Measurements from ENCODE around the gene PPP4R3A. TPM values are rescaled to one million over a fixed set of nuclear protein-coding genes. Genes with fewer than 3 reads are reported as not detected.
A peak's percentile ranks its signal among the peaks of the same experiment; 100 is the strongest.

Gene PPP4R3A
- total RNA-seq, 1 experiment from 2014 or later: 124 TPM

GRCh38 chr14:91501951-91502930, 7.9 kb downstream of the PPP4R3A start (continued):
- TF ChIP-seq, protein P1, sequence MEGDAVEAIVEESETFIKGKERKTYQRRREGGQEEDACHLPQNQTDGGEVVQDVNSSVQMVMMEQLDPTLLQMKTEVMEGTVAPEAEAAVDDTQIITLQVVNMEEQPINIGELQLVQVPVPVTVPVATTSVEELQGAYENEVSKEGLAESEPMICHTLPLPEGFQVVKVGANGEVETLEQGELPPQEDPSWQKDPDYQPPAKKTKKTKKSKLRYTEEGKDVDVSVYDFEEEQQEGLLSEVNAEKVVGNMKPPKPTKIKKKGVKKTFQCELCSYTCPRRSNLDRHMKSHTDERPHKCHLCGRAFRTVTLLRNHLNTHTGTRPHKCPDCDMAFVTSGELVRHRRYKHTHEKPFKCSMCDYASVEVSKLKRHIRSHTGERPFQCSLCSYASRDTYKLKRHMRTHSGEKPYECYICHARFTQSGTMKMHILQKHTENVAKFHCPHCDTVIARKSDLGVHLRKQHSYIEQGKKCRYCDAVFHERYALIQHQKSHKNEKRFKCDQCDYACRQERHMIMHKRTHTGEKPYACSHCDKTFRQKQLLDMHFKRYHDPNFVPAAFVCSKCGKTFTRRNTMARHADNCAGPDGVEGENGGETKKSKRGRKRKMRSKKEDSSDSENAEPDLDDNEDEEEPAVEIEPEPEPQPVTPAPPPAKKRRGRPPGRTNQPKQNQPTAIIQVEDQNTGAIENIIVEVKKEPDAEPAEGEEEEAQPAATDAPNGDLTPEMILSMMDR (IDR thresholded peaks at IDR 0.05): no peak

DNA sequence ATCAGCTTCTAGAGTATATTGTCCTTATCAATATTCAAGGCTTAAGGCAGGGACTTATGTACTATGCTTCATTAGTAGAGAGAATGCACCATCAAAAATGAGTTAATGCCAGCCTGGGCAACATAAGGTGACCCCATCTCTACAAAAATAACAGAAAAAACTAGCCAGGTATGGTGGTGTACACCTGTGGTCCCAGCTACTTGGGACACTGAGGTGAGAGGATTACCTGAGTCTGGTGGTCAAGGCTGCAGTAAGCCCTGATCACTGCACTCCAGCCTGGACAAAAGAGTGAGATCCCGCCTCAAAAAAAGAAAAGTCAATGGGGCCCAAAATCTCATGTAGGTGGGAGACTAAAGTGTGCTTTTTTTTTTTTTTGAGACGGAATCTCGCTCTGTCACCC, 8.8 kb downstream of the PPP4R3A start:
- H3K4me1 Mint-ChIP-seq: peaks cover 19% of the 10 kb centered on the region
- TF ChIP-seq ZNF121 (CRISPR knock-in tag; IDR thresholded peaks at IDR 0.05) (peak; percentile 35; the same call in 1 of the 2 replicates), PREB (CRISPR knock-in tag; IDR thresholded peaks at IDR 0.05; ENCODE audit: borderline replicate concordance) (no peak)
- TF ChIP-seq, protein P2, sequence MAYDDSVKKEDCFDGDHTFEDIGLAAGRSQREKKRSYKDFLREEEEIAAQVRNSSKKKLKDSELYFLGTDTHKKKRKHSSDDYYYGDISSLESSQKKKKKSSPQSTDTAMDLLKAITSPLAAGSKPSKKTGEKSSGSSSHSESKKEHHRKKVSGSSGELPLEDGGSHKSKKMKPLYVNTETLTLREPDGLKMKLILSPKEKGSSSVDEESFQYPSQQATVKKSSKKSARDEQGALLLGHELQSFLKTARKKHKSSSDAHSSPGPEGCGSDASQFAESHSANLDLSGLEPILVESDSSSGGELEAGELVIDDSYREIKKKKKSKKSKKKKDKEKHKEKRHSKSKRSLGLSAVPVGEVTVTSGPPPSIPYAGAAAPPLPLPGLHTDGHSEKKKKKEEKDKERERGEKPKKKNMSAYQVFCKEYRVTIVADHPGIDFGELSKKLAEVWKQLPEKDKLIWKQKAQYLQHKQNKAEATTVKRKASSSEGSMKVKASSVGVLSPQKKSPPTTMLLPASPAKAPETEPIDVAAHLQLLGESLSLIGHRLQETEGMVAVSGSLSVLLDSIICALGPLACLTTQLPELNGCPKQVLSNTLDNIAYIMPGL (CRISPR knock-in tag; IDR thresholded peaks at IDR 0.05): no peak
- TF ChIP-seq, protein P3, sequence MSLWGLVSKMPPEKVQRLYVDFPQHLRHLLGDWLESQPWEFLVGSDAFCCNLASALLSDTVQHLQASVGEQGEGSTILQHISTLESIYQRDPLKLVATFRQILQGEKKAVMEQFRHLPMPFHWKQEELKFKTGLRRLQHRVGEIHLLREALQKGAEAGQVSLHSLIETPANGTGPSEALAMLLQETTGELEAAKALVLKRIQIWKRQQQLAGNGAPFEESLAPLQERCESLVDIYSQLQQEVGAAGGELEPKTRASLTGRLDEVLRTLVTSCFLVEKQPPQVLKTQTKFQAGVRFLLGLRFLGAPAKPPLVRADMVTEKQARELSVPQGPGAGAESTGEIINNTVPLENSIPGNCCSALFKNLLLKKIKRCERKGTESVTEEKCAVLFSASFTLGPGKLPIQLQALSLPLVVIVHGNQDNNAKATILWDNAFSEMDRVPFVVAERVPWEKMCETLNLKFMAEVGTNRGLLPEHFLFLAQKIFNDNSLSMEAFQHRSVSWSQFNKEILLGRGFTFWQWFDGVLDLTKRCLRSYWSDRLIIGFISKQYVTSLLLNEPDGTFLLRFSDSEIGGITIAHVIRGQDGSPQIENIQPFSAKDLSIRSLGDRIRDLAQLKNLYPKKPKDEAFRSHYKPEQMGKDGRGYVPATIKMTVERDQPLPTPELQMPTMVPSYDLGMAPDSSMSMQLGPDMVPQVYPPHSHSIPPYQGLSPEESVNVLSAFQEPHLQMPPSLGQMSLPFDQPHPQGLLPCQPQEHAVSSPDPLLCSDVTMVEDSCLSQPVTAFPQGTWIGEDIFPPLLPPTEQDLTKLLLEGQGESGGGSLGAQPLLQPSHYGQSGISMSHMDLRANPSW (CRISPR knock-in tag; conservative IDR thresholded peaks at IDR 0.05; ENCODE audit: low read depth): no peak
- DNase-seq (ENCODE audit: low spot score) (no peak), ATAC-seq (no peak)
- no peak overlapping the region for H3K4me3 Mint-ChIP-seq
- no peak overlapping the region for H3K27ac Mint-ChIP-seq
- CTCF ChIA-PET: interaction anchor here (1.2 kb wide), 1 partner anchor 146 kb away, joined by 3 read pairs; no protein-coding TSS in a partner anchor
- H3K36me3 Mint-ChIP-seq: peaks cover 37% of the 10 kb centered on the region
- no peaks in the 10 kb centered on the region for H3K9me3 Mint-ChIP-seq
- H3K27me3 Mint-ChIP-seq (ENCODE audit: low read depth): no peaks in the 10 kb centered on the region
- POLR2A ChIA-PET: interaction anchor here (0.7 to 1.3 kb wide), 3 partner anchors 8 to 441 kb away, joined by 3 to 4 read pairs (median 3); no protein-coding TSS in a partner anchor

GRCh38 chr14:91496790-91497189, 13.3 kb downstream of the PPP4R3A start:
- Mint-ChIP-seq H3K9me3 (no peaks in the 10 kb centered on the region), H3K4me1 (peaks cover 41% of the 10 kb centered on the region), H3K36me3 (peaks cover 10% of the 10 kb centered on the region; the same call in 1 of the 2 replicates), H3K27me3 (ENCODE audit: low read depth) (no peaks in the 10 kb centered on the region), H3K4me3 (no peak overlapping the region), H3K27ac (no peak overlapping the region; the same call in 1 of the 2 replicates)
- CTCF ChIA-PET: no interaction called here
- DNase-seq (ENCODE audit: low spot score) (no peak), ATAC-seq (no peak)
- POLR2A ChIA-PET: no interaction called here
- TF ChIP-seq, protein P4, sequence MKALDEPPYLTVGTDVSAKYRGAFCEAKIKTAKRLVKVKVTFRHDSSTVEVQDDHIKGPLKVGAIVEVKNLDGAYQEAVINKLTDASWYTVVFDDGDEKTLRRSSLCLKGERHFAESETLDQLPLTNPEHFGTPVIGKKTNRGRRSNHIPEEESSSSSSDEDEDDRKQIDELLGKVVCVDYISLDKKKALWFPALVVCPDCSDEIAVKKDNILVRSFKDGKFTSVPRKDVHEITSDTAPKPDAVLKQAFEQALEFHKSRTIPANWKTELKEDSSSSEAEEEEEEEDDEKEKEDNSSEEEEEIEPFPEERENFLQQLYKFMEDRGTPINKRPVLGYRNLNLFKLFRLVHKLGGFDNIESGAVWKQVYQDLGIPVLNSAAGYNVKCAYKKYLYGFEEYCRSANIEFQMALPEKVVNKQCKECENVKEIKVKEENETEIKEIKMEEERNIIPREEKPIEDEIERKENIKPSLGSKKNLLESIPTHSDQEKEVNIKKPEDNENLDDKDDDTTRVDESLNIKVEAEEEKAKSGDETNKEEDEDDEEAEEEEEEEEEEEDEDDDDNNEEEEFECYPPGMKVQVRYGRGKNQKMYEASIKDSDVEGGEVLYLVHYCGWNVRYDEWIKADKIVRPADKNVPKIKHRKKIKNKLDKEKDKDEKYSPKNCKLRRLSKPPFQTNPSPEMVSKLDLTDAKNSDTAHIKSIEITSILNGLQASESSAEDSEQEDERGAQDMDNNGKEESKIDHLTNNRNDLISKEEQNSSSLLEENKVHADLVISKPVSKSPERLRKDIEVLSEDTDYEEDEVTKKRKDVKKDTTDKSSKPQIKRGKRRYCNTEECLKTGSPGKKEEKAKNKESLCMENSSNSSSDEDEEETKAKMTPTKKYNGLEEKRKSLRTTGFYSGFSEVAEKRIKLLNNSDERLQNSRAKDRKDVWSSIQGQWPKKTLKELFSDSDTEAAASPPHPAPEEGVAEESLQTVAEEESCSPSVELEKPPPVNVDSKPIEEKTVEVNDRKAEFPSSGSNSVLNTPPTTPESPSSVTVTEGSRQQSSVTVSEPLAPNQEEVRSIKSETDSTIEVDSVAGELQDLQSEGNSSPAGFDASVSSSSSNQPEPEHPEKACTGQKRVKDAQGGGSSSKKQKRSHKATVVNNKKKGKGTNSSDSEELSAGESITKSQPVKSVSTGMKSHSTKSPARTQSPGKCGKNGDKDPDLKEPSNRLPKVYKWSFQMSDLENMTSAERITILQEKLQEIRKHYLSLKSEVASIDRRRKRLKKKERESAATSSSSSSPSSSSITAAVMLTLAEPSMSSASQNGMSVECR (CRISPR knock-in tag; IDR thresholded peaks at IDR 0.05; ENCODE audit: borderline replicate concordance): no peak
- TF ChIP-seq, protein P5, sequence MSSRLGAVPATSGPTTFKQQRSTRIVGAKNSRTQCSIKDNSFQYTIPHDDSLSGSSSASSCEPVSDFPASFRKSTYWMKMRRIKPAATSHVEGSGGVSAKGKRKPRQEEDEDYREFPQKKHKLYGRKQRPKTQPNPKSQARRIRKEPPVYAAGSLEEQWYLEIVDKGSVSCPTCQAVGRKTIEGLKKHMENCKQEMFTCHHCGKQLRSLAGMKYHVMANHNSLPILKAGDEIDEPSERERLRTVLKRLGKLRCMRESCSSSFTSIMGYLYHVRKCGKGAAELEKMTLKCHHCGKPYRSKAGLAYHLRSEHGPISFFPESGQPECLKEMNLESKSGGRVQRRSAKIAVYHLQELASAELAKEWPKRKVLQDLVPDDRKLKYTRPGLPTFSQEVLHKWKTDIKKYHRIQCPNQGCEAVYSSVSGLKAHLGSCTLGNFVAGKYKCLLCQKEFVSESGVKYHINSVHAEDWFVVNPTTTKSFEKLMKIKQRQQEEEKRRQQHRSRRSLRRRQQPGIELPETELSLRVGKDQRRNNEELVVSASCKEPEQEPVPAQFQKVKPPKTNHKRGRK (CRISPR knock-in tag; IDR thresholded peaks at IDR 0.05; ENCODE audit: borderline replicate concordance): no peak
- no peak for TF ChIP-seq MXD4 (CRISPR knock-in tag; IDR thresholded peaks at IDR 0.05; ENCODE audit: borderline replicate concordance)
- TF ChIP-seq FOXK1 (CRISPR knock-in tag; IDR thresholded peaks at IDR 0.05): no peak
- TF ChIP-seq ZNF232 (CRISPR knock-in tag; IDR thresholded peaks at IDR 0.05): no peak
- no peak for TF ChIP-seq GTF2I (CRISPR knock-in tag; conservative IDR thresholded peaks at IDR 0.05)
- TF ChIP-seq TEAD4 (CRISPR knock-in tag; IDR thresholded peaks at IDR 0.05): no peak
- no peak for TF ChIP-seq ZNF138 (CRISPR knock-in tag; conservative IDR thresholded peaks at IDR 0.05)
- no peak for TF ChIP-seq PREB (CRISPR knock-in tag; IDR thresholded peaks at IDR 0.05; ENCODE audit: borderline replicate concordance)
- no peak for TF ChIP-seq CREM (CRISPR knock-in tag; IDR thresholded peaks at IDR 0.05)
